NCI-H82 (cell line): ENCODE measurements around the gene KRTAP10-4.
"Not testable (repeated sequence)": the region's sequence is repeated elsewhere in the genome, so short reads cannot be mapped to it uniquely, and the experiment has no call there.

Experiments used
- DNase-seq: peaks from one replicate; lab custom pipeline; 2025; lab: John Stamatoyannopoulos, UW

The KRTAP10-4 gene

DNA sequence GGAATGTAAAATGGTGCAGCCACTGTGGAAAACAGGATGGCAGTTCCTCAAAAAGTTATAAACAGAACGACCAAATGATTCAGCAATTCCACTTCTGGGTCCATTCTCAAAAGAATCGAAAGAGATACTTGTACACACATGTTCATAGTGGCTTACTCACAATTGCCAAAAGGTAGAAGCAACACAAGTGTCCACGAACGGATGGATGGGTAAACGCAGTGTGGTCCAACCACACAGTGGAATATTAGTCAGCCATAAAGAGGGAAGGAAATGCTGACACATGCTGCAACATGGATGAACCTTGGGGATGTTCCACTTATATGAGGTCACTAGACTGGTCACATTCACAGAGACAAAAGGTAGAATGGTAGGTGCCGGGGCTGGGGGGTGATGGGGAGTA is 38.8 kb upstream of the KRTAP10-4 start:
- no peak for DNase-seq

DNA sequence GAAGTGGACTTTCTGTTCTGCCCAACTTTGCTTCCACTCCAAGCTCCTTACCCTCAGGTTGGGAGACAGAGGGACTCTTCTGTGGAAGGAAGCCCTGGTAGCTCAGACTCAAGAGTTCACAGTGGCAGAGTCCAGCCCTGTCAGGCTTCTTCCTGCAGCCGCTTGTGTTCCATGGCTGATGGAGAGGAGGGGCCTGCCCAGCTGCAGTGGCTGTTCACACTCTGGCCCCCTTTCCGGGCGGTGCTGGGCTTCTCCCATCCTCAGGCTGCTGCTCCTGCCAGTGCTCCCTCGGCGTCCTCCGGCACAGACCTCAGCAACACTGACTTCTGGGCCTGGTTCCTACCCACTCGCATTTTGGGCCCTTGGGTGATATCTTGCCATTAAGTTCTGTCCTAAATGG is 37.6 kb upstream of the KRTAP10-4 start:
- no peak for DNase-seq

DNA sequence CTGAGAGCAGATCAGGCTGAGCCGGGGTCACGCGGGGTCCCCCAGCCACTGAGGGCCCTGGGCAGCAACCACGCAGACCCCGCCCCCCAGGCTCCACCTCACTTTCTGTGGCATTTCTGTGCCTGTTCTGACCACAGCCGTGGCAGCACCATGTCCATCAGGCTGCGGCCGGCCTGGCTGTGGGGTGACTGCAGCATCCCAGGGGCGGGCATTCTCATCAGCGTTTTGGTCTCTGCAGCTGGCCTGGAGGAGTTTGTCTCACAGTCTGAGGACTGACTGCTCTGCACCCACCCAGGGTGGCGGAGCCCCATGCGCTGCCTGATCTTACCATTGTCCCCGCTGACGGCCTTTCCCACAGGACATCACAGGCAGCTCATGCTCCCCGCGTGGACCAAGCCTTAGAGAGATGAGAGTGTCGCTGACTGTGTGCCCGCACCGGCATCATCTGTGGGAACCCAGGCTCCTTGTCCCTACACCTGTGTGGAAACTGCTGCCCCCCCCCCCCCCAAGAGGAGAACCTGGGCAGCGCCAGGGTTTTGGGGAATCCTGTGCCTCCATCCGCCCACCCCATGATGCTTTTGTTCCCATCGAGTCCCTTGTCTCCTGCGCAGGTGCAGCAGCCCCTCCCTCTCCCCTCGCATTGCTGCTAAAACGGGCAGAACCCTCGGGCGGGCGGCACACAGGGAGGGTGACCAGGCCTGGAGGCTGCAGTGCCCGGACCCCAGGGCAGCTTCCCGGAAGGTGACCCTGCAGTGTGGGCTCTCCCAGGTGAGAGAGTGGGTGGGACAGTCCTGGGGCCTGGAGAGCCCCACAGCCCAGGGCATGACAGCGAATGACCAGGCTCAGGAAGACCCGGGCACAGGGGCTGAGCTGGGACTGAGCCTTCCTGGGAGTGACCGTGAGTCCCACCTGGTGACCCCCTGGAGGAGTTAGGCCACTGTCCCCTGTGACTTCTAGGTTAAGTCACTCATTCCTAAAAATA is 35.3 kb upstream of the KRTAP10-4 start:
- no peak for DNase-seq

DNA sequence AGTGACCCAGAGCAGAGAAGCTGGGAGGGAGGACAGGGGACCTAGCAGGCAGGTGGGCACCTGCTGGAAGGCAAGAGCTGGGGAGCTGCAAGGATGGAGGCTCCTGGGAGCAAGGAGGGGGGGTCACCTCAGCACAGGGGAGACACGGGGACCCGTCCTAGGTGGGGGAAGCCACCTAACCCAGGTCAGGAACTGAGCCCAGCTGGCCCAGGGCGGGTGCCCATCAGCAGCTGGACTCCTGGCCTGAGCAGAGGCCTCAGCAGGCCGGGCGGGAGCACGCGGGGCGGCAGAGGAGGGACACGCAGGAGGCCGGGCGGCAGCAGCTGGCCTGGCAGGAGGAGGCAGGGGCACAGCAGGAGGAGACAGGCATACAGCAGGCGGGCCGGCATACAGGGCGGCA is 34.5 kb upstream of the KRTAP10-4 start:
- DNase-seq: no peak

DNA sequence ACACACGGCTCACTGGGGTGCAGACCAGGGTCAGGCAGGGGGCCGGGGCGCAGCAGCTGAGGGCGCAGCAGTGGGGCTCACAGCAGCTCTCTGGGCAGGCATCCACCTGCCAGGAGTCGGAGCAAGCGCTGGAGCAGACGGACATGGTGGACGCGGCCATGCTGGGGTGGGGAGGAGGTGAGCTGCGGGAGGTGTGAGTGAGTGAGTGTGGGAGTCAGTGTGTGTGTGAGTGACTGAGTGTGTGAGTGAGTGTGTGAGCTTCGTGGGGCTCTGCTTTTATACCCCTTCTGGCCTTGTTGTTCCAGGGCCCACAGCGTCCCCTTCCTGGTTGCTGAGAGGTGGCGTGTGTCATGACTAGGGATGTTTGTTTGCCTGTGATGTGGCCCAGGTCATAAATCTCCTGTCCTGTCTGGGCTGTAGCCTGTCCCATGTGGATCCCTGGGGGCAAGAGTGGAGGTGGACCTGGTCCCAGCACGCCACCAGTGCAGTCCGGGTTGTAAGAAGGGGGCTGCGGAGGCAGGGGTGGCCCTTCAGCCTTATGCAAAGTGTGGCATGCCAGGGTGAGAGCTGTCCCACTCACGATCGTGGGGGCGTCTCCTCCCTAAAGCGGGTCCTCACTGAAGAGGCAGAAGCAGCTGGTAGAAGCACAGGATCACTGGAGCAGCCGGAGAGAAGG is 33.4 kb upstream of the KRTAP10-4 start, which contains the start of gene KRTAP10-1:
Gene KRTAP10-1, minus strand, starts transcription at position 205 of the 676 bp plus-strand sequence. Its CDS starts 45 bp downstream, at position 160.
- DNase-seq: no peak

DNA sequence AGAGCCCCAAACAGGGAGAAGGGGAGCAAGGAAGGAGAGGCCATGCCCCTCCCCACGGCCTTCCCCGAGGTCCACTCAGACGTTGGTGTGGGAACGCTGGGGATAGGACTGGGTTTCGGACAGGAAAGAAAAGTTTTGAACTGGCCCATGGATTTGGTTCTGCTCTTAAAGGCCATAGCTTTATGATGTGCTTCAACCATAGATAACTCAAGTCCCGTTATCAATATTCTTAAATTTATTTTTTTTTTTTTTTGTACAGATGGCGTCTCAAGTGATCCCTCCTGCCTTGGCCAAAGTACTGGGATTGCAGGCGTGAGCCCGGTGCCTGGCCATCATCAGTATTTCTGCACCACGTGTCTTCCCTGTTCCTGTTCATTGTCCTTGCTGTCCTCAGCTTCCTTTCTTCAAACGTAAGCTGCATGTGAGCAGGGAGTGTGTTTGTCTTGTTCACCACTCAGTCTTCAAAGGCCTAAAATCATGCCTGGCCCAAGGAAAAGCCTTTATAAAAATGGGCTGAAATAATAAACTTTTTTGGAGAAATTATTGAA is 32.7 kb upstream of the KRTAP10-4 start:
- no peak for DNase-seq

DNA sequence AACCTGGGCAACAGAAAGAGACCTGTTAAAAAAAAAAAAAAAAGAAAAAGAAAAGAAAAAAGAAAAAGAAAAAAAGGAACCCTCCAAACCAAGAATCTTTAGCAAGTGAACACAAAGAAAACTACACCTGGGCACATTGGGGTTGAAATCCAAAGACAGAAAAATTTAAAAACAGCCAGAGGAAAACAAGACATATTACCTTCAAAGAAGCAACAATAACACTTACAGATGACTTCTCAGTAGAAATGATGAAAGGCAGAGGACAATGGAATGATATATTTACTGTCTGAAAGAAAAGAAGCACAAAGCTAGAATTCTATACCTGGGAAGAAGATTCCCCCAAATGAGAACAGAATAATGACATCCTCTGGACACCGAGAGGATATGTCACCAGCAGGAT is 30.8 kb upstream of the KRTAP10-4 start:
- no peak for DNase-seq

DNA sequence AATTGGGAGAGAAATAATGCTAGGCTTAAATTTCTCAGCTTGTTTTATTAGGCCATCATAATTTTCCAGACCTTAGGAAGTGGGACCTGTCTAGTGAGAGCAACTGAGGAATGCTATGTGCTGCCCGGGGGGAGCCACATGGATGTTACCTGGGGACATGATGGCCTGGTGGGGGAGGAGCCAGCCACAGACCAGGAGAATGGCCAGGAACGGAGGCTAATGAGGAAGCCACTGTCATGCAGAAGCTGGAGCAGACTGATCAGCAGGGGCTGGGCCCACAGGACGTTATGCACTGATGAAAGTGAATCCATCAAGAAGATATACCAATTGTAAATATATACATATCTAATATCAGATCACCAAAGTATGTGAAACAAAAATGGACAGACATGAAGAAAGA is 29.0 kb upstream of the KRTAP10-4 start:
- DNase-seq: no peak

DNA sequence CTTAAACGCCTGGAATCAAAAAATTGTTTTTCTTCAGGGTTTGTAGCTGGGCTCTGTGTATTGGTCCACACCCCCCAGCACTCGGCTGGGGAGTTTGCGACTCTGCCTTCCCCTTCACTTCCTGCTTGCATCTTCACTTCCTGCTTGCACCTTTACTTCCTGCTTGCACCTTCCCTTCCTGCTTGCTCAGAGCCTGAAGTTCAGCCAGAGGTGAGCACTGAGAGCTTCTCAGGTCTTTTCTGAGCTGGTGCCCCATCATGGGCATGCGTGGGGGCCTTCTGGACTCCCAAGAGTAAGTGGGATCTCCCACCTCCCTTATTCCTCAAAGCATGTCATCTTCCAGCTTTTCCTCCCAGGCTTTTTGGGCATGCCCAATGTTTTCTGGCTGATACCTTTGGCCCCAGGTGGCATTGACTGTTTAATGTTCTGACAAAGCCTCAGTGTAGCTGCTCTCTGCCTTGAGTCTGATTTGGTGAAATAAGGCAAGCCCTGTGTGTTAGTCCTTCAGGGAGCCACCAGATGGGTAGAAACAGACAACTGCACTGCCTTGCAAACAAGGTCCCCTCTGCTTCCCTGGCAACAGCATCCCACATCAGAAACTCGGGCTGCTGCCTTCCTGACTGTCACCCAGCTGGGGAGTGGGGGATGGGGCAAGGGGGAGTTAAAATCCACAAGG is 25.7 kb upstream of the KRTAP10-4 start:
- no peak for DNase-seq

DNA sequence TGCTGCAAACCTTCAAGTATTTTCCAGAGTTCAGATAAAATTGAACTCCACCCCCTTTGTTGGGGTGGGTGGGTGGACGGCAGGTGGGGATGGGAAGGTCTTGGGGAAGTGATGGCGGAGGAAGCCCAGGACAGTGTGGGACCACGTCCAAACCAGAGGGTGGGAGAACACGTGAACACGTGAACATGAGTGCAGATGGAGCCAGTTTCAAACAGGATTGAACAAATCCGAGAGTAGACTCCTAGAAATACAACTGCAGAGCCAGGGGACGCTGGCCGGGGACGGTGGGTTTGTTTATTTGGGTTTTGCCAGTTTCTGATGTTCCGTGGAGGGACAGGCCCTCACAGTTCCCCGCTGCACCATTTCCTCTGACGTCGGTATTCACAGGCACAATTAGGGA is 25.1 kb upstream of the KRTAP10-4 start:
- DNase-seq: no peak

DNA sequence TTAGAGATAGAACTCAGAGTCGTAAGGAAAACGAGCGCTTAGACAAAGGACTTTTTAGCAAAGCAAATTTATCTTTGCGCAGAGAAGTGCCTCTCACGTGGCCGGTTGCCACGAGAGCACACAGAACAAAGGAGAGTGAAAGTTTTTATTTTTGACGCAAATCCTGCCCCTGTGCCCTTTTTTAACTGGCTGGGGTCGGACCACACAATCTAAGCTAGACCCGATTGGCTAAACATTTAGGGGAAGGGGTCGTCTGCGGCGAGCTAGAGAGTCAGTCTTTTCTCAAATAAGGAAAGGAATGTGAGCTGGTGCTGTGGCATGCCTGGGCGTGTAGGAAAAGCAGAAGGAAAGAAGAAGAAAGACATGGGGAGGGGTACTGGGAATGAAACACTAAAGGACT is 24.6 kb upstream of the KRTAP10-4 start:
- no peak for DNase-seq

DNA sequence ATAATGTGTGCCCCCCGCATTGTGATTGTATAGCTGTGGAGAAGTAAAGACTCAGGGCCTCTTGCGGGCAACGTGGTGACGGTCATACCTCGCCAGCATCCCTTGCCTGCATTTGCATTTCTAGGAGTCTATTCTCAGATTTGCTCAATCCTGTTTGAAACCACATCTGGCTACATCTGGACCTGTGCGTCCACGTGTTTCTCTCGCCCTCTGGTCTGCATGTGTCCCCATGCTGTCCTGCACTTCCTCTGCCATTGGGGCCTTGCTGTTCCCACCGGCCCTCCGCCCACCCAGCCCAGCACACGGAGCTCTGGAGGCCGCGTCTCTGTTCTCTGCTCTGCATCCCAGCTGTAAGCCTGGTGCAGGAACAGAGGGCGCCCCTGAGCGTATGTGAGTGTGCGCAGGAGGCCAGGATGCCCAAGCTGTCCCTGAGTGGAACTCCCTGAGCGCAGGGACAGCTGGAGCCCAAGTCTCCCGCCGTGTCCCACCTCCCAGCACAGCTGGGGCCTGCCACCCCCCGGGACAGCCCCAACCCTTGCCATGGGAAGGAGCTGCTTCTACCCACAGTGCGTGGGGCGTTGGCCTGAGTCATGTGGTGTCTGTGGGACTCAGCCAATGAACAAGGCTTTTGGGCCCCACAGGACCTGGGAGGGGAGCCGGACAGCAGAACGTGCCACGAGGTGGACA is 23.9 kb upstream of the KRTAP10-4 start:
- no peak for DNase-seq

DNA sequence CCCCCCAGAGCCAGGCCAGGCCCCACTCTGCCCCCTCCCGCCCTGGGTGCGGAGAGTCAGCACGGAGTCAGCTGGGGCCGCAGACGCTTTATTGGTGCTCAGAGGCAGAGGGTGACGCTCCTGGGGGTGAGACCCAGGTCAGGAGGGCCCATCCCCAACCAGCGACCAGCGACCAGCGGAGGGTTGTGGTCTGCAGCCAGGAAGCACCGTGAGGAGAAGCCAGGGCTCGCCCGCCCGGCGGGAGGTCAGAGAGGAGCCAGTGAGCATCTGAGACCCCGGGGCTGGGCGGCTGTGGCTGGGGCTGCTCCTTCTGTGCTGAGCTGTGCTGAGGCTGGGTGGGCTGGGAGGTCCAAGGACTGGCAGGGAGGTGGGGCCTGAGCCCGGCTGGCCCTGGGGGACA is 23.2 kb upstream of the KRTAP10-4 start:
- DNase-seq: not testable (repeated sequence)

DNA sequence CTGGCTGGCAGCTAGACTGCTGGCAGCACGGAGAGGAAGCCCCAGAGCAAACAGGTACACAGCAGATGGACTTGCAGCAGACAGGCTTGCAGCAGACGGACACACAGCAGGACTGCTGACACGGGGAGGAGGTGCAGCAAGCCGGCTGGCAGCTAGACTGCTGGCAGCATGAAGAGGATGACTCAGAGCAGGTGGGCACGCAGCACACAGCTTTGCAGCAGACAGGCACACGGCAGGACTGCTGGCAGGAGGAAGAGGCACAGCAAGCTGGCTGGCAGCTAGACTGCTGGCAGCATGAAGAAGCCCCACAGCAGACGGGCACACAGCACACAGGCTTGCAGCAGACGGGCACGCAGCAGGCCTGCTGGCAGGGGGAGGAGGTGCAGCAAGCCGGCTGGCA is 22.7 kb upstream of the KRTAP10-4 start:
- DNase-seq: no peak

DNA sequence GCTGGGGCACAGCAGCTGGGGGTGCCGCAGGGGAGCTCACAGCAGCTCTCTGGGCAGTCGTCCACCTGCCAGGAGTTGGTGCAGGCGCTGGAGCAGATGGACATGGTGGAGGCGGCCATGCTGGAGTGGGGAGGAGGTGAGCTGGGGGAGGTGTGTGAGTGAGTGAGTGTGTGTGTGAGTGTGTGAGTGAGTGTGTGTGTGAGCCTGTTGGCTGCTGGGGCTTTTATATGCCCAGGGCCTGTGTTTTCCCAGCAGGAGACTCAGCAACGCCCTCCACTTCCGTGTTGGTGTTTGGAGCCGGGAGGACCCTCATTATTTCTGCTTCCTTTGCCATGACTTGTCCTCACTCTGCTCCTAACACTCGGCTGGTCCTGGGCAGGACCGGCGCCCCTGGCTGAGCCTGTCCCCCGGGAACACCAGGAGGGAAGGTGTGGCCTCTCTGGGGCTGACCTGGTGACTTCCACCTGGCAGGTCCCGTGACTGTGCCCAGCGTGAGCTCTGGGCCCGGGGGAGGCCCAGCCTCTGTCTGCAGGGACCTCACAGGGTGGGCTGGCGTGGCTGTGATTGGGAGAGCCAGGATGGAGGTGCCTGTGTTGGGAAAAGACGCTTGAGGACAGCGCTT is 22.1 kb upstream of the KRTAP10-4 start, which contains the start of gene KRTAP10-2:
Gene KRTAP10-2, minus strand, starts transcription at position 166 of the 622 bp plus-strand sequence. Its CDS starts 47 bp downstream, at position 119.
- no peak for DNase-seq

DNA sequence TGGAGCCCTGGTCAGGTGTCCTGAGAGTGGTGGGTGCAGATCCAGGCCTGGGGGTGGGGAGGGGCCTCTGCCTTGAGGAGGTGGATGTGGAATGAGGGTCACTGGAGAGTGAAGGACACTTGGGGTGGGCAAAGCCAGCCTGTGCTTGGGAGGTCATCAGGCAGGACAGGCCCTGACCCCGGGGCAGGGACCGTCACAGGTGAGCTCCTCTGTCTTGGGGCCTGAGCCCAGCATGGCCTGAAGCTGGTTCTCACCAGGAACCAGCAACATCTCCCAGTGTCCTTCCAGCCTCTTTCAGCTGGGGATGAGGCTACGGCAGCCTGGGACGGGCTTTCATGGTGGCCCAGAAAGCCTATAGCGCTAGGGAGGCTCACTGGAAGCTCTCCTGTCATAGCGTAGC is 21.4 kb upstream of the KRTAP10-4 start:
- no peak for DNase-seq

DNA sequence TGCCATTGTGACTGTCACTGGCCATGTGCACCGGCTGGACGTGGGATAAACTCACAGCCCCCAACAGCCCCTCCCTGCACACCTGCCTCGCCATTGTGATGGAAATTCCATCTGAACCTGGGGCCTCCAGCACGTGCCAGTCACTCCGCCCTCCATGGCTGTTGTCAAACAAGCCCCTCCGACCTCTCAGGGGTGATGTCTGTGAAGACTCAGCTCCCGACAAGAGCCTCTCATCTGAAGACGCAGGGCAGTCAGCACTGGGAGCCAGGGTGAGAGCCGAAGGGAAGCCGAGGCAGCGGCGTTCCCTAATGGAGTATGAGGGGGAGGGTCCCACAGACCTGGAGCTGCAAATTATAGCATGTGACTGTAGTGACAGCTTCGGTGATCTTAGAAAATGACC is 20.8 kb upstream of the KRTAP10-4 start:
- no peak for DNase-seq

DNA sequence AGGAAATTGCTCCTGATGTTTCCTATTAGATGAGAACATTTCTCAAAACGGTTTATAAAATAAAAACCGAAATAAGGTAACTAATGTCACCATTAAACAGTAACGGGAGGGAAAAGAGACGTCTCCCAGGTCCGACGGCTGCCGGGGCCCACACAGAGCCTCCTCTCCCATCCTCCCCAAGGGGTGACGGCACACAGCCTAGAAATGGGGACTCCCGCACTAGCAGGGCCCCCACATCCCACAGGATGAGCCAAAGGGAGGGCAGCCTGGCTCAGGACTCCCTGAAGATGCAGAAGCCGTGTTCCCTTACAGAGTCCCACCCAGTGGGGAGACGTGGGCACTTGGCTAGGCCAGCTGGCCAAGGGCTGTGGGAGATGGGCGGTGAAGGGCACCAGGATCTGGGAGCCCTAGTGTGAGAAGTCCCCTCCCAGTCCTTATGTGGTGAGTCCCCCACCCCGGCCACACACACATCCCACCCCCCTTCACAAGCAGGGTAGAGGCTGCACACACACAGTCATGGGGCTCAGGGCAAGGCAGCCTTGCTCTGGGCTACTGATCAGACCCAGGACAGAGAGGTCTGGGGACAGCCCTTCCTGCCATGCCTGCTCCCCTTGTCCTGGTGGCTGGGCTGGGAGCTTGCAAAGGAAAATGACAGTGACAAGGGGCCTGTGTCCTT is 18.2 kb upstream of the KRTAP10-4 start:
- no peak for DNase-seq

DNA sequence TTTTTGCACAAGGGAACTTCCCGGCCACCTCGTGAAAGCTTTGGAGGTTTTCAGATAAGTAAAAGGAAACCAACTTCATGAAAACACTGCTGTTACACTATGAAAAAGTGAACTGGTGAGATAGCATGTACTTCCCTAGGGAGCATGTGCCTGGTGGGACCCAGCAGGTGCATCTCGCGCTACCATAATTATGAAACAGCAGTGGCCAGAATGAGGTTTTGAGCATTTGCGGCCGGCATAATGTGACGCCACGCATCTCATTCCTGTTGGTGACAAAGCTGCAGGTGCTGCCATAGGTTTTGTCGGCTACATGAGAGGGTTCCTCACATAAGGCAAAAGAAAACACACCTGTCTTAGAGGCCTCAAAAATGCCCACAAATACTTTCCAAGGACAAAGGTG is 16.6 kb upstream of the KRTAP10-4 start:
- no peak for DNase-seq

DNA sequence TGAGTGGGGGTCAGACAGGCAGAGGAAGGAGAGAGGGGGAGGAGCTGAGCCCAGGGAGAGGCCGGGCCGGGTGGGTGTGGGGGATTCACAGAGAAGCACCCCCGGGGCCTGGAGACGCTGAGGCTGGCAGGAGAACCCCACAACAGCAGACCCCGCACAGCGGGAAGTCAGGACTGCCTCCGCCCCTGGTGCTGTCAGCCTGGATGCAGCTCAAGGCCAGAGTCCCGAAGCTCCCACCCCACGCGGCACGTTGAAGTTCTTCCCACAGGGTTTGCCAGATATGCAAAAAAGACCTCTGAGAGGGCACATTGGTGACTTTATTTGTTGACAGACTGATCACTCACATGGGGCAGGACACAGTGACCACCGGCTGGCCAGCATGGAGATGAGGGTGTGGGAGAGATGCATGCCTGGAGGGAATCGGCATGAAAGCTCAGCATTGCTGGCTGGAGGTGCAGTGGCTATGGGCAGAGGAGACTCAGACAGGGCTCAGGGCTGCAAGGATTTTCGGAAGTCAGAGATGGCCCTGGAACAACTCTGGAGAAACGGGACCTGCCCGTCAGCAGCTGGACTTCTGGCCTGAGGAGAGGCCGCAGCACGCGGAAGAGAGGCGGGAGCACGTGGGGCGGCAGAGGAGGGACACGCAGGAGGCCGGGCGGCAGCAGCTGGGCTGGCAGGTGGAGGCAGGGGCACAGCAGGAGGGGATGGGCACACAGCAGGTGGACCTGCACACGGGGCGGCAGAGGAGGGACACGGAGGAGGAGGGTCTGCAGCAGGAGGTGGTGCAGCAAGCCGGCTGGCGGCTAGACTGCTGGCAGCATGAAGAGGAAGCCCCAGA is 15.8 kb upstream of the KRTAP10-4 start:
- no peak for DNase-seq
